HFF-Myc (cell line): ENCODE results near the gene MAPK14.

ENCODE experiments used
- DNase-seq: peaks from one replicate; pipeline ENCODE4 v3.0.0-alpha.2; 2011; ENCODE audit warnings: low read depth; ENCODE audit errors: extremely low read depth
- H3K4me3 ChIP-seq: replicated peaks from 2 replicates; pipeline ENCODE4 v1.5.1; 2011; ENCODE audit warnings: low read depth, mild to moderate bottlenecking, control low read depth, low read length
- CTCF ChIP-seq: IDR thresholded peaks from 2 replicates; pipeline ENCODE4 v1.5.1; 2012; ENCODE audit warnings: mild to moderate bottlenecking, low read depth, low read length, control low read depth; ENCODE audit errors: missing control alignments

The MAPK14 gene

GRCh38 chr6:36109092-36109491, 81.5 kb downstream of the MAPK14 start:
- DNase-seq, result no peak
- TF ChIP-seq CTCF, result no peak
- no peak overlapping the region for H3K4me3 ChIP-seq

- DNase-seq, result no peak
- no peak overlapping the region for H3K4me3 ChIP-seq
- no peak for TF ChIP-seq CTCF
Observed at GRCh38 chr6:36110050-36110449, 82.4 kb downstream of the MAPK14 start.

DNA sequence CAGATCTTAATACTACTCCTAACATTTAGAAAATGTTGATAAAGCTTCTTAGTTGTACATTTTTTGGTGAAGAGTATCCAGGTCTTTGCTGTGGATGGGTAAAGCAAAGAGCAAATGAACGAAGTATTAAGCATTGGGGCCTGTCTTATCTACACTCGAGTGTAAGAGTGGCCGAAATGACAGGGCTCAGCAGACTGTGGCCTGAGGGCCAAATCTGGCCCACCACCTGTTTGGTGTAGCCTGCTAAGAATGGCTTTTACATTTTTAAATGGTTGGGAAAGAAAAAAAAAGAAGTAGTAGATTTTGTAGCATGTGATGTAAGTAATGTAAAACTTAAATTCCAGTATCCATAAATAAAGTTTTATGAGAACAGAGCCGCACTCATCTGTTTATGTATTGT, 83.3 kb downstream of the MAPK14 start:
- no peak for DNase-seq
- H3K4me3 ChIP-seq, result no peak overlapping the region
- TF ChIP-seq CTCF, result no peak

- no peak for TF ChIP-seq CTCF
- no peak overlapping the region for H3K4me3 ChIP-seq
- no peak for DNase-seq
Observed at GRCh38 chr6:36111526-36111925, 83.9 kb downstream of the MAPK14 start.

- no peak for TF ChIP-seq CTCF
- DNase-seq, result no peak
- no peak overlapping the region for H3K4me3 ChIP-seq
Observed at GRCh38 chr6:36113049-36113448, 85.4 kb downstream of the MAPK14 start.

DNA sequence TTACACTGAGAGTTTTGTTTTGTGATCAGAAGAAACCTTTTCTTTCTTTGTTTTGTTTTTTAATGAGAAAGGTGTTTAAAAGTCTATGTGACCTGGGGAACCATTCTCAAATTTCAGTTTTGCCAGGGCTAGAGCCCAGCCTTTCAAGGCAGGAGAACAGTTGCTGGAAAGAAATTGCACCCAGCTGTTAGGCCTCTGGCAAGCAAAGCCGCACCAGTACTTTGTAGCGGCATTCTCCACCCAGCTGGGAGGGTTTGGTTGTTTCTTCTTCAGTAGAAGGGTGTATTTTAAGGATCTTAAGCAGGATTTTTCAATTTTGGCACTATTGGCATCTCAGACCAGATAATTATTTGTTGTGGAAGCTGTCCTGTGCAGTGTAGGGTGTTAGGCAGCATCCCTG, 86.1 kb downstream of the MAPK14 start:
- no peak for TF ChIP-seq CTCF
- H3K4me3 ChIP-seq, result no peak overlapping the region
- no peak for DNase-seq

- no peak for TF ChIP-seq CTCF
- DNase-seq, result no peak
- no peak overlapping the region for H3K4me3 ChIP-seq
Observed at GRCh38 chr6:36114798-36115408, 87.3 kb downstream of the MAPK14 start.
